Measurements from ENCODE around the gene WDFY4. TPM values are rescaled to one million over a fixed set of nuclear protein-coding genes. Genes with fewer than 3 reads are reported as not detected.

Gene WDFY4
- total RNA-seq, 1 experiment from 2014 or later, result 0.22 TPM

GRCh38 chr10:48970046-48970445 lies 285.4 kb downstream of the WDFY4 start:
- POLR2A ChIA-PET, result no interaction called here
- BruUV-seq (replicated peaks), result no TSS peak
- Histone ChIP-seq H3K27ac (ENCODE audit: low read depth, low read length) (no peak overlapping the region), H3K36me3 (ENCODE audit: control insufficient read depth in 1 of 2, insufficient read depth in 2 of 2, low read length in 2 of 2) (no peaks in the 10 kb centered on the region), H3K4me1 (ENCODE audit: control insufficient read depth in 1 of 2, insufficient read depth in 2 of 2, low read length in 2 of 2) (no peaks in the 10 kb centered on the region), H3K4me3 (replicated peaks in 1 of 2; ENCODE audit: low read depth in 1 of 2, low read length in 2 of 2) (no peak overlapping the region), H3K9ac (ENCODE audit: low read length) (no peak overlapping the region), H2AFZ (ENCODE audit: low read depth, low read length, poor library complexity, severe bottlenecking) (no peak overlapping the region), H3K79me2 (ENCODE audit: insufficient read depth, low read length) (no peaks in the 10 kb centered on the region), H3K9me3 (ENCODE audit: control insufficient read depth in 1 of 2, insufficient read depth in 1 of 2, low read depth in 1 of 2, low read length in 2 of 2) (no peaks in the 10 kb centered on the region), H4K20me1 (ENCODE audit: insufficient read depth) (no peaks in the 10 kb centered on the region), H3K4me2 (ENCODE audit: low read length) (no peak overlapping the region), H3K27me3 (ENCODE audit: insufficient read depth, low read length) (peaks cover 35% of the 10 kb centered on the region; the same call in 1 of the 2 replicates), H3K9me2 (ENCODE audit: insufficient read depth) (no peaks in the 10 kb centered on the region)
- TF ChIP-seq MAX (IDR thresholded peaks at IDR 0.05) (no peak), YY1 (IDR thresholded peaks at IDR 0.05; ENCODE audit: extremely low read depth, insufficient replicate concordance, low read depth, low read length) (no peak), POLR2A (IDR thresholded peaks at IDR 0.05; ENCODE audit: borderline replicate concordance, extremely low read depth, insufficient read depth, insufficient read length) (no peak), JUND (IDR thresholded peaks at IDR 0.05) (no peak), SP1 (IDR thresholded peaks at IDR 0.05; ENCODE audit: low read depth) (no peak), EGR1 (IDR thresholded peaks at IDR 0.05; ENCODE audit: low read depth) (no peak), ZNF274 (IDR thresholded peaks at IDR 0.05; ENCODE audit: low read depth, low read length) (no peak), SRF (IDR thresholded peaks at IDR 0.05; ENCODE audit: low read depth) (no peak), CEBPB (IDR thresholded peaks at IDR 0.05; ENCODE audit: low read depth) (no peak)
- ATAC-seq, result no peak
- intact Hi-C loops (cut with micrococcal nuclease), result no loop called here
- RAD21 ChIA-PET (ENCODE audit: low non-redundant PET in 1 of 2, low total read pairs in 2 of 2, uncharacterized antibody in 2 of 2, unreplicated experiment in 2 of 2), result no interaction called here
- DNase-seq (ENCODE audit: low read depth, low spot score), result no peak
- CTCF ChIA-PET, result no interaction called here

GRCh38 chr10:48970654-48971053 lies 286.0 kb downstream of the WDFY4 start:
- CTCF ChIA-PET, result no interaction called here
- no peaks in the 10 kb centered on the region for H3K9me2 ChIP-seq (ENCODE audit: insufficient read depth)
- no peaks in the 10 kb centered on the region for H4K20me1 ChIP-seq (ENCODE audit: insufficient read depth)
- POLR2A ChIA-PET, result no interaction called here
- intact Hi-C loops (cut with micrococcal nuclease), result no loop called here
- RAD21 ChIA-PET (ENCODE audit: low non-redundant PET in 1 of 2, low total read pairs in 2 of 2, uncharacterized antibody in 2 of 2, unreplicated experiment in 2 of 2), result no interaction called here
- ATAC-seq (no peak), DNase-seq (ENCODE audit: low read depth, low spot score) (no peak)
- no peak overlapping the region for H2AFZ ChIP-seq (ENCODE audit: low read depth, low read length, poor library complexity, severe bottlenecking)
- H3K79me2 ChIP-seq (ENCODE audit: insufficient read depth, low read length), result no peaks in the 10 kb centered on the region
- H3K4me1 ChIP-seq (ENCODE audit: control insufficient read depth in 1 of 2, insufficient read depth in 2 of 2, low read length in 2 of 2), result no peaks in the 10 kb centered on the region
- BruUV-seq (replicated peaks), result no TSS peak
- no peak overlapping the region for H3K27ac ChIP-seq (ENCODE audit: low read depth, low read length)
- no peak overlapping the region for H3K9ac ChIP-seq (ENCODE audit: low read length)
- H3K36me3 ChIP-seq (ENCODE audit: control insufficient read depth in 1 of 2, insufficient read depth in 2 of 2, low read length in 2 of 2), result no peaks in the 10 kb centered on the region
- no peaks in the 10 kb centered on the region for H3K9me3 ChIP-seq (ENCODE audit: control insufficient read depth in 1 of 2, insufficient read depth in 1 of 2, low read depth in 1 of 2, low read length in 2 of 2)
- peaks cover 35% of the 10 kb centered on the region; the same call in 1 of the 2 replicates for H3K27me3 ChIP-seq (ENCODE audit: insufficient read depth, low read length)
- no peak overlapping the region for H3K4me3 ChIP-seq (replicated peaks in 1 of 2; ENCODE audit: low read depth in 1 of 2, low read length in 2 of 2)
- TF ChIP-seq YY1 (IDR thresholded peaks at IDR 0.05; ENCODE audit: extremely low read depth, insufficient replicate concordance, low read depth, low read length), result no peak
- no peak for TF ChIP-seq ATF3 (IDR thresholded peaks at IDR 0.05)
- no peak for TF ChIP-seq TCF7L2 (IDR thresholded peaks at IDR 0.05; ENCODE audit: borderline replicate concordance, extremely low read depth, insufficient read depth, insufficient read length)
- TF ChIP-seq SRF (IDR thresholded peaks at IDR 0.05; ENCODE audit: low read depth), result no peak
- TF ChIP-seq SP1 (IDR thresholded peaks at IDR 0.05; ENCODE audit: low read depth), result no peak
- no peak for TF ChIP-seq EZH2 (IDR thresholded peaks at IDR 0.05)
- no peak for TF ChIP-seq CBX3 (IDR thresholded peaks at IDR 0.05; ENCODE audit: low read depth)
- no peak for TF ChIP-seq POLR2A (IDR thresholded peaks at IDR 0.05; ENCODE audit: borderline replicate concordance, extremely low read depth, insufficient read depth, insufficient read length)
- TF ChIP-seq MAX (IDR thresholded peaks at IDR 0.05), result no peak
- no peak for TF ChIP-seq FOSL1 (IDR thresholded peaks at IDR 0.05; ENCODE audit: low read depth)
- no peak for TF ChIP-seq POLR2AphosphoS5 (IDR thresholded peaks at IDR 0.05; ENCODE audit: low read depth, low read length)
- TF ChIP-seq RAD21 (IDR thresholded peaks at IDR 0.05; ENCODE audit: low read depth), result no peak
- H3K4me2 ChIP-seq (ENCODE audit: low read length), result no peak overlapping the region
